A673 (cell line): ENCODE results near the gene ZBTB20. TPM values are rescaled to one million over a fixed set of nuclear protein-coding genes. Genes with fewer than 3 reads are reported as not detected.

ENCODE experiments used
- BruUV-seq: library from RNA; stranded (reverse); fragments of 400-500 nt; replicated peaks from 2 replicates; lab custom pipeline; 2021; lab: Mats Ljungman, UMichigan
- CTCF ChIA-PET: fragments of 300-600 bp; sonication (Branson Sonifier 250); formaldehyde crosslinking; loops from one replicate; lab custom pipeline; 2022; ENCODE audit warnings: antibody characterized with exemption; lab: Charles Lee
- POLR2A ChIA-PET: fragments of 300-600 bp; sonication (Branson Sonifier 250); formaldehyde crosslinking; loops from one replicate; lab custom pipeline; 2022; ENCODE audit warnings: antibody characterized with exemption; ENCODE audit not compliant: low non-redundant PET; lab: Charles Lee
- DNase-seq: peaks from one replicate; pipeline ENCODE4 v3.0.0-alpha.2; 2015; ENCODE audit warnings: low spot score
- H3K27ac ChIP-seq: fragments of 200-600 bp; sonication (generic); 2 replicates; pipeline ENCODE4 v1.5.1; 2016; ENCODE audit warnings: mixed run types, low read depth, mild to moderate bottlenecking, mixed read lengths, antibody characterized with exemption, low read length; ENCODE audit not compliant: poor library complexity, severe bottlenecking
- H3K27me3 ChIP-seq: fragments of 200-600 bp; sonication (generic); replicated peaks from 2 replicates; pipeline ENCODE4 v1.6.1; 2017; ENCODE audit warnings: mixed run types, low read depth, mild to moderate bottlenecking, mixed read lengths, antibody characterized with exemption, low read length; ENCODE audit not compliant: insufficient read depth, poor library complexity
- H3K36me3 ChIP-seq: fragments of 200-600 bp; sonication (generic); 2 replicates; pipeline ENCODE4 v1.6.1; 2016; ENCODE audit warnings: mixed run types, mild to moderate bottlenecking, mixed read lengths, antibody characterized with exemption, low read length; ENCODE audit not compliant: insufficient read depth, poor library complexity, severe bottlenecking
- H3K4me1 ChIP-seq: fragments of 200-600 bp; sonication (generic); 2 replicates; pipeline ENCODE4 v1.6.1; 2017; ENCODE audit warnings: mixed run types, mild to moderate bottlenecking, mixed read lengths, antibody characterized with exemption, low read length; ENCODE audit not compliant: insufficient read depth, poor library complexity, severe bottlenecking
- H3K4me3 ChIP-seq: fragments of 200-600 bp; sonication (generic); 2 replicates; pipeline ENCODE4 v1.5.1; 2016; ENCODE audit warnings: low read depth, mixed run types, mild to moderate bottlenecking, mixed read lengths, low read length; ENCODE audit not compliant: poor library complexity, severe bottlenecking
- H3K9me3 ChIP-seq: fragments of 200-600 bp; sonication (generic); 2 replicates; pipeline ENCODE4 v1.6.1; 2016; ENCODE audit warnings: mixed run types, low read depth, mild to moderate bottlenecking, mixed read lengths, antibody characterized with exemption, low read length; ENCODE audit not compliant: poor library complexity, severe bottlenecking
- CTCF ChIP-seq: fragments of 300-800, 200-600 bp; sonication (generic); conservative IDR thresholded peaks from 2 replicates; pipeline ENCODE4 v1.5.1; 2017; ENCODE audit warnings: low read depth, mild to moderate bottlenecking, antibody characterized with exemption, low read length, moderate library complexity, mixed read lengths
- EZH2 ChIP-seq: fragments of 200-600 bp; sonication (generic); IDR thresholded peaks from 2 replicates; pipeline ENCODE4 v1.6.1; 2017; ENCODE audit warnings: borderline replicate concordance, low read depth, mild to moderate bottlenecking, mixed read lengths, antibody characterized with exemption, low read length; ENCODE audit not compliant: poor library complexity, severe bottlenecking
- intact Hi-C: fragments of 100-400 bp; cut with micrococcal nuclease; formaldehyde crosslinking; loops from one replicate; pipeline ENCODE4 v1.10.0; 2022; ENCODE audit not compliant: unreplicated experiment
- total RNA-seq: library from RNA; stranded (reverse); gene quantifications from 2 replicates; pipeline ENCODE4 v1.2.3, GENCODE V29; 2021

ZBTB20 gene
- total RNA-seq, 1 experiment from 2014 or later = 13.5 TPM

- DNase-seq = no peak
- no peaks in the 10 kb centered on the region for H3K4me1 ChIP-seq
- no peak overlapping the region for H3K27ac ChIP-seq
- H3K27me3 ChIP-seq = no peaks in the 10 kb centered on the region
- intact Hi-C loops = no loop called here
- ChIA-PET POLR2A (no interaction called here), CTCF (no interaction called here)
- no peak overlapping the region for H3K4me3 ChIP-seq
- no peak for TF ChIP-seq CTCF
- TF ChIP-seq EZH2 = no peak
- no peaks in the 10 kb centered on the region for H3K36me3 ChIP-seq
- BruUV-seq = no TSS peak
- no peaks in the 10 kb centered on the region for H3K9me3 ChIP-seq
Measured at GRCh38 chr3:114762144-114762543, 384.9 kb downstream of the ZBTB20 start.

- BruUV-seq = no TSS peak
- Histone ChIP-seq H3K27ac (no peak overlapping the region), H3K27me3 (no peaks in the 10 kb centered on the region), H3K9me3 (no peaks in the 10 kb centered on the region), H3K4me3 (no peak overlapping the region), H3K4me1 (no peaks in the 10 kb centered on the region), H3K36me3 (no peaks in the 10 kb centered on the region)
- no peak for TF ChIP-seq EZH2
- CTCF ChIA-PET = no interaction called here
- intact Hi-C loops = no loop called here
- no peak for DNase-seq
- POLR2A ChIA-PET = no interaction called here
Measured at GRCh38 chr3:114760679-114761078, 386.4 kb downstream of the ZBTB20 start.

GRCh38 chr3:114758831-114759699, 388.0 kb downstream of the ZBTB20 start:
- intact Hi-C loops = no loop called here
- H3K9me3 ChIP-seq = no peaks in the 10 kb centered on the region
- no peak overlapping the region for H3K27ac ChIP-seq
- H3K27me3 ChIP-seq = no peaks in the 10 kb centered on the region
- TF ChIP-seq EZH2 (no peak), CTCF (no peak)
- no peaks in the 10 kb centered on the region for H3K4me1 ChIP-seq
- ChIA-PET CTCF (no interaction called here), POLR2A (no interaction called here)
- no TSS peak for BruUV-seq
- H3K4me3 ChIP-seq = no peak overlapping the region
- H3K36me3 ChIP-seq = no peaks in the 10 kb centered on the region
- DNase-seq = peak; percentile 26
